GM18519 (cell line): ENCODE data around the gene QRICH1.

ENCODE experiments used
- ATAC-seq: cut with Tn5 transposase; IDR thresholded peaks from one replicate; pipeline ENCODE4 v1.9.1; 2021; ENCODE audit warnings: mild to moderate bottlenecking, moderate library complexity; ENCODE audit not compliant: unreplicated experiment, low FRiP score

QRICH1 gene

DNA sequence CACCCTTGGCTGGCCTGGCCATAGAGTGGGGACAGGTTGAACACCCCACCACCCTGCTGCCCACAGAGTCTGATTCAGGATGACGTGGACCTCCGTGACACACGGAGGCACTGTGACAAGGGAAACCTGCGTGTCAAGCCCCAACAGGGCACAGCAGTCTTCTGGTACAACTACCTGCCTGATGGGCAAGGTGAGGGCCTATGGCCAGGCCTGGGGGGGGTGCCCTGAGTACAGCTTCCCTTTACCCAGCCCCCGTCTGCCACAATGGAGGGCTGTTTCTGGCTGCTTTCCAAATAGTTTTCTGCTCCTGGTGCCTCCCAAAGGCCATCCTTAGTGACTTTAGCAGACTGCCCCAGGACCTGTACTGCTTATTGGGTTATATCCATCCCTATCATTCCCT lies 87.9 kb downstream of the QRICH1 start:
- ATAC-seq, result no peak

GRCh38 chr3:49005303-49005680 lies 88.6 kb downstream of the QRICH1 start:
- ATAC-seq, result no peak

GRCh38 chr3:49004352-49005302 lies 89.2 kb downstream of the QRICH1 start:
- no peak for ATAC-seq

- no peak for ATAC-seq
These were observed 92.7 kb downstream of the QRICH1 start for GRCh38 chr3:49001155-49001554.

DNA sequence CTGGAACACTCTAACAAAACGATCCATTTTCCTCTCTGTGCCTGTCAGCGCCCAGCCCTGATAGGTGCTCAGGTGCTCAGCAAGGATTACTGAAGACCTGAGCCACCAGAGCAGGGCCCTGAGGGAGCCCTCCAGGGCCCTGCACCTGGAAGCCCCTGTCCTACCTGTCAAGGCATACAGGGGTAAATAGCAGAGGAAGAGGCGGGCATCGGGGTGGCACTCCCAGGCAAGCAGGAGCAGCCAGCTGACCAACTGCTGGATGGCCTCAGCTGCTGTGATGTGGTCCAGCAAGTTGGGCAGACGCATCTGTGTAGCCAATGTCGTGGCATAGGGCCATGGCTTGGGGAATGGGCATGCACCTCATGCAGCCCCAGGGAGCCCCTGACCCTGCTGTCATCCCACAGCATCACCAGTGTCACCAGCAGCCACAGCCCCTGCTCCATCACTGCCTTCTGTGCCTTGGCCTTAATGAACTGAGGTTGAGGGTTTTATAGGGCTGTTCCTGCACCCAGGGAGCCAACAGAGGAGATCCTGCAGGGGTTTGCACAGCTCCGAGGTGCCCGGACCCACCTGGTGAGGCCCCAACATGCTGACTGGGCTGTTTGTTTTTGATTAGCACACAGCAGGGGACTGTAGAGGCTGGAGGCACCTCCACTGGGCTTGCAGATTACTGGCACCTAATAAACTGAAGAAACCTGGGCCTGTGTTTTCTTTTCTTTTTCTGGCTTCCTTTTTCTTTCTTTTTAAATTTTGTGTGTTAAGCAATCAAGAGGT lies 94.6 kb downstream of the QRICH1 start:
- ATAC-seq, result no peak

DNA sequence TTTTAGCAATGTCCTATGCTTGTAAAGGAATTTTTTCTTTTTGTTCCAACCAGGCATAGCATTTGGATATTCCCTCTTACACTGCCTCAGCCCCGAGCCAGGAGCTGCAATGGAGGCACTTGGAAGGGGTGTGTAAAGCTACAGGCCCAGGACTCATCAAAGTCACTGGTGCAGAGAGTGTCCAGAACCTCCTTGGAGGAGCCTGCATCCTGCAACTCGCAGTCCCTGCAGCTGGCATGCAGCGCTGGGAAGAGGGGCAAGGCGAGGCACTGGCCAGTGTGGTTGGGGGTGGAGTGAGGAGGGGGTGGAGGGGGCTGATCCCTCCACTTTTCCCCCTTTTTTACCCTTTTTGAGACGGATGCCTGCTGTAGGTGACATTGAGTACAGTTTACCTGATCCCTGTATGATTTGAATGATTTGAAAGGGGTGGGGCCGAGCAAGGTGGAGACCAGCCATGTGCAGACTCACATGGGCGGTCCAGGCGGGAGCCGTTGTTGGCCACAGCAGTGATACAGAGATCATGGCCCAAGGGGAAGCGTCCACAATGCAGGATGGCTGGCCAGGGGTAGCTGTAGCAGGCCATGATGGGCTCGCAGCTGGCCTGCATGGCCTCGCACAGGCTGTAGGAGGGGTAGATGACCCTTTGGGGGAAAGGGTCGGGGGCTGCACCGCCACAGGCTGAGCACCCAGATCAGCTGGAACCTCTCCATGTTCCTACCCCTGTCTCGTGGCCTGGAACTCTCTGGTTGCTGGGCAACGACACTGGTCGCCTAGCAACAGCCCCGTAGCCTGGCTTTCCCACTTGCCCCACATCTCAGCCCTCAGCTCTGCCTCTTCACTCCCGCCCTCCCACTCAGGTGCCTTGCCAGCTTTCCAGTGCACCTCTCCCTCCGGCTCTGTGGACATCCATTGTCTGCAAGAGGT lies 95.9 kb downstream of the QRICH1 start:
- ATAC-seq, result no peak

DNA sequence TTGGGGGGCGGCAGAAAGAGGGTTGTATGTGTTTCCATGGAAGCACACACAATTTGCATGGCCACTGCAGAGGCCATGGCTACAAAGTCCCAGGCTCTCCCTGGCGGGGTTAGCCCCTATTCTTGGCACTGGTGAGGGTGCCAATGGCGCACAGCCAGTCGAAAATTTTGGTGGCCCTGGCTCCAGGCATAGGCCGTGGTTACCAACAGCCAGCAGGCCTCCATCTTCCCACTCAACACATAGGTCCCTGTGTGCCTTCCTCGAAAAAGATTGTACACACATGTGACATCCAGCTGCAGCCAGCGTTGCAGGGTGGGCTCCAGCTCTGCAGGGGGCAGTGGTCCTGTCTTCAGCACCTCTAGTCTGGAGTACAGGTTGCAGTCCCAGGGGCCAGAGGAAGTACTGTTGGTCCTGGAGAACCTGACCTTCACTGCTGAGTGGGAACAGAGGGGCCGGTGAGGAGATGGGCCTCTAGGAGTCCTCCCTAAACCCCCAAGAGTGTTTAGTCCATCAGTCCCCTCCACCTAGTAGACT lies 96.7 kb downstream of the QRICH1 start:
- no peak for ATAC-seq

- ATAC-seq, result no peak
These were observed 97.2 kb downstream of the QRICH1 start for GRCh38 chr3:48996640-48997039.

DNA sequence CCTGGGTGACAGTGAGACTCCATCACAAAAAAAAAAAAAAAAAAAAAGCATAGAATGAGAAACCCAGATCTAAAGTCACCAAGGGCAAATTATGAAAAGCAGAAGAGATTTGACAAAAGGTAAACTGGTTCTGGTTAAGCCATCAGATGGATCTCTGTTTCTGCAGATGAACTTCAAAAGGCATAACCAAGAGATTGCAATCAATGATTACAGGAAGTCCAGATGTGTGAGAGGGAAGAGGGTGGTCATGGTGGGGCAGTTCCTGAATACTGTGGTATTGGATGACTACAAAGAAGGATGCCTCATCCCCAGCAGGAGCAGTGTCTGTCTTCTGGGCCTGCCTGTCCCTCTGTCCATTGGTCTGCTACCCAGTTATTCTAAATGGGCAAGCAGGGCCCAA lies 100.0 kb downstream of the QRICH1 start:
- no peak for ATAC-seq

GRCh38 chr3:48991851-48992545 lies 101.9 kb downstream of the QRICH1 start:
- ATAC-seq, result no peak

DNA sequence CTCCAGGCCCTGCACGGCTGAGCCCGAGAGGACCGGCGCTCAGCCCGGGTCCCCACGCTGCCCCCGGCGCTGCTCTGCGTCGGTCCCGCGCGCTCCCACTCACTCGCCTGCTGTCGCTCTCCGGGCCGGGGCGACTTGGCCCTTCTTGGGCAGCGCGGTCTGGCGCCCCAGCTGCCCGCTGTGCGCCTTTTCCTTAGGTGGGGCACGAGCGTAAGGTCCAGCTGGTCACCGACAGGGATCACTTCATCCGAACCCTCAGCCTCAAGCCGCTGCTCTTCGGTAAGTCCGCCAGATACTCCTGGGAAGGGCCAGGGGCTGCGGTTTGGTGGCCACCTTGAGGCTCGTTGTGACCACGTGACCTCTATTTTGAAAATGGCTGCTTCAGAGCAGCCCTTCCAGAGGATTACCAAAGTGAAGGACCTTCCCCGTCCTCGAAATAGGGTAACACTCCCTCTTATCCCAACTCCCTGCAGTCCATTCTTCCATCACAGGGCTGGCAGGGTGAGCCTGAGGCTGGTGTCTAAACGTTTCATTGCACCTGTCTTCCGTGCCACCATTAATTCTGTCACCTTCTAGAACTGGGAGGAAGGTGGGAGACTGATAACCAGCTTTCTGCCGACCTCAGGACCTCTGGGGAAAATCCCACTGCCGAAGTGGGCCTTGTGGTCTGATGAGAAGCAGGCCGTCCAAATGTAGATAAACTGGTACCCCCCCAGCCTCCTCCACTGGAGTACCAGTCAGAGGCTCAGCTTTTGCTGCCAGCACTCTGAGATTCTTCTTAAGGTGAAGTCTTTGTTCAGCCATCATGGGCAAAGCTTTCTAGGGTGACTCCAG lies 103.0 kb downstream of the QRICH1 start:
- ATAC-seq, result no peak

DNA sequence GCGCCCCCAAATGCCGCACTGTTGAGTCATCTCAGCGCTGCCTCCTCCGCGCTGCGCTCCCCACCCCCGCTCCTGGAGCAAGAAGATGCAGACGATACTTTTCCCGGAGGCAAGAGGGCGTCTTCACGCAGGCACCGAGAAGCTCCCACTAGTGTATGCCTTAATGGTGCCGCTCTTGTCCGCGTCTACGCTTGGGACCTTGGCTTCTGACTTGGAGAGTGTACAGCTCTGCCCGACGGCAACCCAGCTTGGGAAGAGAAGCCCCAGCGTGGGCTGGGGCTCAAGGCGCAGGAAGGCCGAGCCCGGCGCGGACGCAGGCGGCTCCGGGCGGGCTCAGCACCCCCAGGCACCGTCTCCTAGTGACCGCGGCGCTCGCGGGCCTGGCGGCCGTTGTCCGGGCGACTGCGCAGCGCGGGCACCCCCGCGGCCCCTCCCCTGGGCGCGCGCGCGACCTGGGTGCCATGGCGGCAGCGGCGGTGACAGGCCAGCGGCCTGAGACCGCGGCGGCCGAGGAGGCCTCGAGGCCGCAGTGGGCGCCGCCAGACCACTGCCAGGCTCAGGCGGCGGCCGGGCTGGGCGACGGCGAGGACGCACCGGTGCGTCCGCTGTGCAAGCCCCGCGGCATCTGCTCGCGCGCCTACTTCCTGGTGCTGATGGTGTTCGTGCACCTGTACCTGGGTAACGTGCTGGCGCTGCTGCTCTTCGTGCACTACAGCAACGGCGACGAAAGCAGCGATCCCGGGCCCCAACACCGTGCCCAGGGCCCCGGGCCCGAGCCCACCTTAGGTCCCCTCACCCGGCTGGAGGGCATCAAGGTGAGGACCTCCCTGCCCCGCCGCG lies 103.9 kb downstream of the QRICH1 start, which contains the start of gene P4HTM:
P4HTM (plus strand) TSS at position 446 of the 840 bp plus-strand sequence; CDS start at position 462, 16 bp downstream.
- ATAC-seq, result no peak

DNA sequence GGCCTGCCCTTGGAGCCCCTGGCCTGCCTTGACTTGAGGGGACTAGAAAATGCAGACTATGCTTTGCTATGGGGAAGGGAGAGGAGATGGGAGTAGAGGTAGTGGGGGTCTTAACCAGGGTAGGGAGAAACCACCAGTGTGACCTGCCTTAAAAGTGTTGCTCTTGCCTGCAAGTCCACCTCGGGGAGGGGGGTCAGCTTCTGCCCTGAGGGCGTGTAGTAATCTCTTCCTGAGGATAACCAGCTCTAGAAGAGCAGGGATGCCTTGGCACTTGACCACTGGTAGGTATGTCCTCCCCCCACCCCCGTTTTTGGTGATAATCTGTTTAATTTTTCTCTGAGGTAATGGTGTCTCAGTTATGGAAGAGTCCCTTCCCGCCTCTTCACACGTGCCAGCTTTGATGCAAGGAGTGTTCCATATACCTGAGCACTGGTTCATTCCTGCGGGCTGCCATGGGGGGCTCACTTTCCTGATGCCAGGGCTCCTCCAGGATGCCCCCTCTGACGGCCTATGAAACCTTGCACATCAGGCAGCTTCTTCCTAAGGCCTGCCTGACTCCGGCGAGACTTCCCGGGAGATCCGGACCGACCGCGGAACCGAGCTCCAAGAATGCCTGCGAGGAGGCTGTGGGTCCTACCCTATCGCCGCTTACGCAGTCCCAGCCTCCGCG lies 104.6 kb downstream of the QRICH1 start:
- ATAC-seq, result no peak

GRCh38 chr3:48985831-48986376 lies 108.0 kb downstream of the QRICH1 start:
- no peak for ATAC-seq

- ATAC-seq, result no peak
These were observed 109.2 kb downstream of the QRICH1 start for GRCh38 chr3:48984663-48985062.

DNA sequence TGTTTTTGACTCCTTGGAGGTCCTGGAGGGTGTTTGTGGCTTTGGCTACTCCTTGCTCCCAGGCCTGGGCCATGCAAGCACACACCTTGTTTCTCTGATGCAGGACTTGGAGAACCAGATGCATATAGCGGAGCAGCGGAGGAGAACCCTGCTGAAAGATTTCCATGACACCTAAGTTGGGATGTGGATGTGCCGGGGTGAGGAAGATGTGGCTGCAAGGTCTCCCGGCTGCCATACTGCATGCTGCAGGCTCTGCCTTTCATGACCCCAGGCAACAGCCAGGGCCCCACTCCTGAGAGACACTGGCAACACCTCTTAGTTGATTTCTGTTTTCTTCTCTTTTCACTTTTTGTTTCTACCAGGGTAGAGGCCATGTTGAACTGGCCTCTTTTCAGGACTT lies 110.8 kb downstream of the QRICH1 start:
- ATAC-seq, result no peak

DNA sequence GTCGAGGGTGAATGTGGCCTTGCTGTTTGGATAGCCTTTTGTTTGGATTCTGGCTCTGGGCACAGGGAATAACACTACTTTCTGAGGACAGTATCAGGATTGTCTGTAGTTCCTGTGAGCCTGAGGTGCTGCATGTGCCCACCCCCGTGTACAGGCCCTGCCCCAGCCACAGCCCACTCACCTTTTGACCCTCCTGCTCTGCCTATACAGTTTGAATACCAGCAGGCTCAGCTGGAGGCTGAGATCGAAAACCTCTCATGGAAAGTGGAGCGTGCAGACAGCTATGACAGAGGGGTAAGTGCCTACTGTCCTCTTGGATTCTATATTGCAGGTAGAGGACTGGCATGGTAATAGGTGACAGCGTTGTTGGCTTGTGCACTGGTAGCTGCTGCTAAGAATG lies 111.2 kb downstream of the QRICH1 start:
- ATAC-seq, result no peak
